H9 (cell line): ENCODE measurements around the gene ACP2. TPM values are rescaled to one million over a fixed set of nuclear protein-coding genes. Genes with fewer than 3 reads are reported as not detected.

Source experiments
- DNase-seq: peaks from one replicate; pipeline ENCODE4 v3.0.0-alpha.2; 2017
- H2AFZ ChIP-seq: one replicate; pipeline ENCODE4 v1.6.1; 2013; ENCODE audit warnings: mild to moderate bottlenecking, low read length, control low read depth, moderate library complexity
- H2AK5ac ChIP-seq: 2 replicates; pipeline ENCODE4 v1.6.1; 2013; ENCODE audit warnings: low read length, control low read depth, mixed read lengths; ENCODE audit not compliant: insufficient read length
- H2BK120ac ChIP-seq: one replicate; pipeline ENCODE4 v1.6.1; 2013; ENCODE audit warnings: low read depth, mild to moderate bottlenecking, low read length, control low read depth, inconsistent platforms; ENCODE audit not compliant: poor library complexity, severe bottlenecking
- H2BK12ac ChIP-seq: 2 replicates; pipeline ENCODE4 v1.6.1; 2013; ENCODE audit warnings: low read length, control low read depth, mixed read lengths, low read depth; ENCODE audit not compliant: insufficient read length
- H2BK15ac ChIP-seq: 2 replicates; pipeline ENCODE4 v1.6.1; 2013; ENCODE audit warnings: low read depth, low read length, control low read depth
- H2BK20ac ChIP-seq: one replicate; pipeline ENCODE4 v1.6.1; 2013; ENCODE audit warnings: low read depth, mild to moderate bottlenecking, low read length, control low read depth, inconsistent platforms; ENCODE audit not compliant: poor library complexity, severe bottlenecking
- H2BK5ac ChIP-seq: 2 replicates; pipeline ENCODE4 v1.6.1; 2013; ENCODE audit warnings: low read length, control low read depth, mixed read lengths; ENCODE audit not compliant: insufficient read length
- H3K14ac ChIP-seq: 2 replicates; pipeline ENCODE4 v1.6.1; 2013; ENCODE audit warnings: low read length, control low read depth; ENCODE audit not compliant: insufficient read depth
- H3K18ac ChIP-seq: 2 replicates; pipeline ENCODE4 v1.6.1; 2013; ENCODE audit warnings: low read depth, mild to moderate bottlenecking, mixed read lengths, low read length, control low read depth; ENCODE audit not compliant: insufficient read length
- H3K23ac ChIP-seq: 2 replicates; pipeline ENCODE4 v1.6.1; 2013; ENCODE audit warnings: low read length, control low read depth, mixed read lengths, low read depth; ENCODE audit not compliant: insufficient read length
- H3K23me2 ChIP-seq: 2 replicates; pipeline ENCODE4 v1.6.1; 2013; ENCODE audit warnings: low read depth, mild to moderate bottlenecking, mixed read lengths, low read length, control low read depth; ENCODE audit not compliant: insufficient read length, poor library complexity, severe bottlenecking
- H3K27ac ChIP-seq: 2 replicates; pipeline ENCODE4 v1.5.1; 2013; ENCODE audit warnings: low read length, control low read depth, mixed read lengths, low read depth; ENCODE audit not compliant: insufficient read length
- H3K27me3 ChIP-seq: 2 replicates; pipeline ENCODE4 v1.6.1; 2013; ENCODE audit warnings: low read length, control low read depth, inconsistent platforms; ENCODE audit not compliant: insufficient read depth
- H3K4ac ChIP-seq: 2 replicates; pipeline ENCODE4 v1.6.1; 2013; ENCODE audit warnings: low read depth, mild to moderate bottlenecking, control low read depth, inconsistent platforms, low read length, moderate library complexity
- H3K4me1 ChIP-seq: 2 replicates; pipeline ENCODE4 v1.6.1; 2013; ENCODE audit warnings: low read length, control low read depth, inconsistent platforms; ENCODE audit not compliant: insufficient read depth
- H3K4me2 ChIP-seq: 2 replicates; pipeline ENCODE4 v1.6.1; 2013; ENCODE audit warnings: low read length, control low read depth, mixed read lengths; ENCODE audit not compliant: insufficient read length, insufficient read depth
- H3K56ac ChIP-seq: 2 replicates; pipeline ENCODE4 v1.6.1; 2013; ENCODE audit warnings: low read depth, mild to moderate bottlenecking, mixed read lengths, low read length, control low read depth; ENCODE audit not compliant: insufficient read length
- H3K79me1 ChIP-seq: 2 replicates; pipeline ENCODE4 v1.6.1; 2013; ENCODE audit warnings: low read depth, mild to moderate bottlenecking, moderate library complexity, low read length, control low read depth, inconsistent platforms; ENCODE audit not compliant: insufficient read depth, poor library complexity, severe bottlenecking
- H3K79me2 ChIP-seq: 2 replicates; pipeline ENCODE4 v1.6.1; 2013; ENCODE audit warnings: low read length, control low read depth, inconsistent platforms; ENCODE audit not compliant: insufficient read depth
- H3K9ac ChIP-seq: 2 replicates; pipeline ENCODE4 v1.6.1; 2013; ENCODE audit warnings: low read length, control low read depth, mixed read lengths; ENCODE audit not compliant: insufficient read length; ENCODE audit errors: extremely low read depth
- H3K9me3 ChIP-seq: one replicate; pipeline ENCODE4 v1.6.1; 2013; ENCODE audit warnings: low read depth, low read length, inconsistent platforms; ENCODE audit not compliant: control insufficient read depth
- H3T11ph ChIP-seq: one replicate; pipeline ENCODE4 v1.6.1; 2013; ENCODE audit warnings: mild to moderate bottlenecking, low read length, control low read depth, inconsistent platforms
- H4K20me1 ChIP-seq: one replicate; pipeline ENCODE4 v1.6.1; 2013; ENCODE audit not compliant: control insufficient read depth, insufficient read length, insufficient read depth
- H4K5ac ChIP-seq: 2 replicates; pipeline ENCODE4 v1.6.1; 2013; ENCODE audit warnings: low read depth, mild to moderate bottlenecking, mixed read lengths, low read length, control low read depth; ENCODE audit not compliant: insufficient read length
- H4K8ac ChIP-seq: replicated peaks from 2 replicates; pipeline ENCODE4 v1.6.1; 2013; ENCODE audit warnings: low read length, control low read depth, mixed read lengths, low read depth; ENCODE audit not compliant: insufficient read length
- H4K91ac ChIP-seq: 2 replicates; pipeline ENCODE4 v1.6.1; 2013; ENCODE audit warnings: low read depth, mild to moderate bottlenecking, moderate library complexity, mixed read lengths, low read length, control low read depth; ENCODE audit not compliant: insufficient read length
- H3K27ac Mint-ChIP-seq, 3 experiments: 2 replicates in 2 of 3; 3 replicates in 1 of 3; pipeline ENCODE4 v1.8.0; 2020 to 2021; ENCODE audit warnings: mixed read lengths in 3 of 3, mild to moderate bottlenecking in 1 of 3, moderate library complexity in 1 of 3
- H3K27me3 Mint-ChIP-seq: 2 replicates; pipeline ENCODE4 v1.8.0; 2021; ENCODE audit warnings: low read depth, mild to moderate bottlenecking, moderate library complexity, mixed read lengths
- H3K36me3 Mint-ChIP-seq, 3 experiments: 2 replicates in 2 of 3; 3 replicates in 1 of 3; pipeline ENCODE4 v1.8.0; 2020 to 2021; ENCODE audit warnings: low read depth in 3 of 3, mixed read lengths in 3 of 3; ENCODE audit not compliant: insufficient read depth in 1 of 3
- H3K4me1 Mint-ChIP-seq, 2 experiments: 2 replicates each; pipeline ENCODE4 v1.8.0; 2020; ENCODE audit warnings: mixed read lengths in 2 of 2
- H3K4me3 Mint-ChIP-seq, 2 experiments: 2 replicates in 1 of 2; 3 replicates in 1 of 2; pipeline ENCODE4 v1.8.0; 2020 to 2021; ENCODE audit warnings: mild to moderate bottlenecking in 2 of 2, mixed read lengths in 2 of 2, moderate library complexity in 1 of 2
- H3K9me3 Mint-ChIP-seq, 2 experiments: 2 replicates in 1 of 2; 3 replicates in 1 of 2; pipeline ENCODE4 v1.8.0; 2020; ENCODE audit warnings: mild to moderate bottlenecking in 2 of 2, mixed read lengths in 2 of 2, moderate library complexity in 1 of 2
- WGBS: extraction: QIAGEN DNeasy Blood & Tissue Kit; methylation state at CpG from one replicate; pipeline ENCODE4 v1.1.7; 2013; ENCODE audit warnings: missing lambda C conversion rate, low lambda C conversion rate, mixed read lengths; ENCODE audit not compliant: insufficient read length; ENCODE audit errors: extremely low coverage; 5-methylcytosine and 5-hydroxymethylcytosine counted together
- total RNA-seq: library from RNA; stranded (reverse); gene quantifications from 2 replicates; pipeline ENCODE4 v1.2.1, GENCODE V29; 2021
- TF ChIP-seq, protein P1 (sequence below): fragments of 200-600 bp; sonication (generic); conservative IDR thresholded peaks from 3 replicates; pipeline ENCODE4 v1.8.0; 2021; ENCODE audit warnings: antibody characterized with exemption, mild to moderate bottlenecking

Gene ACP2
- total RNA-seq, 1 experiment from 2014 or later, result 29.5 TPM

DNA sequence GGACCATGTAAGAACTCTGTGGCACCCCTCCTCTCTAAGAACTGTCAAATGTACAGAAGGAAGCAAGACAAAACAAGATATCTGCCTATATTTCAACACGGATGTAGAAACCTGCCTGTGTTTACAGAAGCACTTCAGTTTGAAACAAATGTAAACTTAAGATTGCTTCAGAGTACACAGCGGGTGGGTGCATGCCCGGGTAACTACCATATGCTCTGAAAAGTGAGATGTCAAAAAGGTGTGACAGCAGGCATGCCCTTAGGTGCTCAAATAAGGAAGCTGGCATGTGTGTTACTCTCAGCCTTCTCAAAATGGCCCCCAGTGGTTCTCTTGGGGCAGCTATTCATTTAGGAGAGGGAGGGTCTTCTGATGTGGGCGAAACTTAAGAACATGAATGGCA, 5.2 kb downstream of the ACP2 start:
- Histone ChIP-seq H3K9ac (no peak overlapping the region), H2AFZ (no peak overlapping the region), H3K18ac (no peak overlapping the region), H3K14ac (no peak overlapping the region), H3K4ac (no peak overlapping the region), H2BK12ac (no peak overlapping the region), H3K27ac (no peak overlapping the region), H3K56ac (no peak overlapping the region), H3K9me3 (no peaks in the 10 kb centered on the region), H3K79me2 (no peaks in the 10 kb centered on the region), H2BK5ac (no peak overlapping the region), H4K91ac (no peak overlapping the region), H3K23ac (no peak overlapping the region), H2AK5ac (no peak overlapping the region), H2BK120ac (no peak overlapping the region), H3K79me1 (no peaks in the 10 kb centered on the region), H4K20me1 (no peaks in the 10 kb centered on the region), H4K8ac (no peak overlapping the region), H3K4me1 (peaks cover 5% of the 10 kb centered on the region; the same call in 1 of the 2 replicates), H3K4me2 (no peak overlapping the region), H3K27me3 (no peaks in the 10 kb centered on the region), H2BK15ac (no peak overlapping the region), H3K23me2 (peaks cover 3% of the 10 kb centered on the region), H4K5ac (no peak overlapping the region), H3T11ph (no peak overlapping the region), H2BK20ac (no peak overlapping the region)
- H3K27ac Mint-ChIP-seq, result no peak overlapping the region; a peak in 1 of 7 replicates
- no peaks in the 10 kb centered on the region; a peak in 1 of 5 replicates for H3K9me3 Mint-ChIP-seq
- no CpG with 5 or more reads among the region's 4 CpGs for WGBS
- peaks cover 6 to 82% (median 73%) of the 10 kb centered on the region in 3 experiments; a peak in 6 of 7 replicates for H3K36me3 Mint-ChIP-seq
- peaks cover 6% of the 10 kb centered on the region in 2 experiments for H3K4me1 Mint-ChIP-seq
- H3K27me3 Mint-ChIP-seq, result no peaks in the 10 kb centered on the region; the same call in 1 of the 2 replicates
- H3K4me3 Mint-ChIP-seq, result no peak overlapping the region; a peak in 1 of 5 replicates
- no peak for DNase-seq
- TF ChIP-seq, protein P1, sequence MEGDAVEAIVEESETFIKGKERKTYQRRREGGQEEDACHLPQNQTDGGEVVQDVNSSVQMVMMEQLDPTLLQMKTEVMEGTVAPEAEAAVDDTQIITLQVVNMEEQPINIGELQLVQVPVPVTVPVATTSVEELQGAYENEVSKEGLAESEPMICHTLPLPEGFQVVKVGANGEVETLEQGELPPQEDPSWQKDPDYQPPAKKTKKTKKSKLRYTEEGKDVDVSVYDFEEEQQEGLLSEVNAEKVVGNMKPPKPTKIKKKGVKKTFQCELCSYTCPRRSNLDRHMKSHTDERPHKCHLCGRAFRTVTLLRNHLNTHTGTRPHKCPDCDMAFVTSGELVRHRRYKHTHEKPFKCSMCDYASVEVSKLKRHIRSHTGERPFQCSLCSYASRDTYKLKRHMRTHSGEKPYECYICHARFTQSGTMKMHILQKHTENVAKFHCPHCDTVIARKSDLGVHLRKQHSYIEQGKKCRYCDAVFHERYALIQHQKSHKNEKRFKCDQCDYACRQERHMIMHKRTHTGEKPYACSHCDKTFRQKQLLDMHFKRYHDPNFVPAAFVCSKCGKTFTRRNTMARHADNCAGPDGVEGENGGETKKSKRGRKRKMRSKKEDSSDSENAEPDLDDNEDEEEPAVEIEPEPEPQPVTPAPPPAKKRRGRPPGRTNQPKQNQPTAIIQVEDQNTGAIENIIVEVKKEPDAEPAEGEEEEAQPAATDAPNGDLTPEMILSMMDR, result no peak
